Left ventricle myocardium superior (tissue), 1 donor: Measurements from ENCODE around the gene SENP1. TPM values are rescaled to one million over a fixed set of nuclear protein-coding genes. Genes with fewer than 3 reads are reported as not detected.

Source experiments
- ATAC-seq: fragments of 200-7000 bp; cut with Tn5 transposase; one replicate; pipeline ENCODE4 v1.9.1; 2020; ENCODE audit warnings: mild to moderate bottlenecking, moderate library complexity
- DNase-seq: peaks from one replicate; pipeline ENCODE4 v3.0.0-alpha.2; 2020
- intact Hi-C: fragments of 100-400 bp; cut with micrococcal nuclease; formaldehyde crosslinking; loops from one replicate; pipeline ENCODE4 v1.11.0; 2022
- total RNA-seq: library from RNA; stranded (reverse); fragmentation: NEBNext Ultra II Directional; extraction: Animal tissue kit (Norgen Biotek cat#: 25700); gene quantifications from one replicate; pipeline ENCODE4 v1.2.1, GENCODE V29; 2021
- donor health status: DM: no; HTN: yes; CAD: no; lungs with severe emphysema.

SENP1 gene
- total RNA-seq, 1 donor from 2014 or later = 7.6 TPM

DNA sequence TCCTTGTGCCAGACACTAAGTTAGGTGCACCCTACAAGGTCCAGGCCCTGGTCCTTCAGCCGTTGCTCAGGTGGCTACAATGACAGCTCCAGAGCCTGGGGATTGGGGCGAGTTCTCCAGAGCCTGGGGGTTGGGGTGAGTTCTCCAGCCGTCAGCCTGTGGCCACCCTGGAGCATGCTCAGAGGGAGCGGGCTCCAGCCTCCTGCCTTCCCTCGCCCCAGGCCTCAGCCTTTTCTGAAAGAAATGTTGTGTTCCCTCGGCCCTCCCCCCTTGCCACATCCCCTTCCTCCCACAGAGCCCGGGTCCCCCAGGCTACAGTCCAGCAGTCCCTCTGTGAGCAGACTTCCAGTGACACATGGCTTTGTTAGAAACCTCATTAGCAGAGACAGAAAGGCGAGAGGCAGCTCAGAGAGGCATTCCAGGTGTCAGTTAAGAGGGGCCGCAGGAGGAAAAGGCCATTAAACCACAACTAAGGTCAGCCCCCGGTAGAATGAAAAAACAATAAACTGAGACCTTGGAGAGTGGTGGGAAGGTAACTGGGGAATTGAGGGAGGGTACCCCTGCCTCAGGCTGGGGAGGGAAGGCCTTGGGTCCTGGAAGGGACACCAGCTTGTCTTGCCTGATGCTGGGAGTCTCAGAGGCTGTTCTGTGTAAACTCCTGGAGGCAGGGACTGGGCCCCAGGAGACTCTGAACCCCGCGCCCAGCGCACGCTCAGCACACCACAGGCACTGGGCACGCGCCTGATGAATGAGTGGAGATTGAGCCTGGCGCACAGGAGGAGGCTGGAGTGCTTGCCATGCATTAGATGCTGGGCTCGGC lies 78.5 kb downstream of the SENP1 start:
- no peak for DNase-seq
- no peak for ATAC-seq
- intact Hi-C loops = no loop called here

DNA sequence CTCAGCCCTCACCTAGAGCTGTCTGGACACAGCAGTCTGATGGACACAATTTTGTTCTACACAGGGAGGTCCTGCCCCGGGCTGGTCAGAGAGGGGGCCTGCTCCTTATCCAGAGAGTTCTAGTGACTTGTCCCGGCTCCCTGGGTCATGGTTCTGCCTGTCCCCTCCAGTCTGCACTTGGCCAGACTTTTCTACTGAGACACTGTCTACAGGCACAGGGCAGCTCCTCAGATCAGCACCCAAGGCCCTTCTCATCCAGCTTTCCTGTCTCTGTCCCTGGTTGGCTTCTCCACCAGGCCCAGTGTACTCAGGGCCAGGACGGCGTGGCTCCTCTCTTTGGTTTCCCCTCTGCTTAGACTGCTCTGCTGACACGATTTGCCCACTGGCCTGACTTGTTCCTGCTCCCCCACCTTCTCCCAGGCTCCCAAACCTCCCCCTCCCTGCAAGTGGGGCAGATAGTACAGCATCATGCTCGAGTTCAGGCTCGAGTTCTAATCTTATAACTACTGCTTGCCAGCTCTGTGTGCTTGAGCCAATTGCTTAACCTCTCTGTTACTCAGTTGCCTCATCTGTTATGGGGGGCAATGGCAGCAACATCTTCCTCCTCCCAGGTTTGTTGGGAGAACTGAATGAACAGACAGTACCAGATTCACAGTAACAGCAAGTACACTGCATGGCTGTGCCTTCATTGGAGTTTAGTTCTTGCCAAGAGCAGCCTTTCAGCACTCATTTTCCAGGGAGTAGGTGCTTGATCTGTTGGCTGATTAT lies 79.6 kb downstream of the SENP1 start:
- ATAC-seq (no peak), DNase-seq (no peak)
- intact Hi-C loops = no loop called here

DNA sequence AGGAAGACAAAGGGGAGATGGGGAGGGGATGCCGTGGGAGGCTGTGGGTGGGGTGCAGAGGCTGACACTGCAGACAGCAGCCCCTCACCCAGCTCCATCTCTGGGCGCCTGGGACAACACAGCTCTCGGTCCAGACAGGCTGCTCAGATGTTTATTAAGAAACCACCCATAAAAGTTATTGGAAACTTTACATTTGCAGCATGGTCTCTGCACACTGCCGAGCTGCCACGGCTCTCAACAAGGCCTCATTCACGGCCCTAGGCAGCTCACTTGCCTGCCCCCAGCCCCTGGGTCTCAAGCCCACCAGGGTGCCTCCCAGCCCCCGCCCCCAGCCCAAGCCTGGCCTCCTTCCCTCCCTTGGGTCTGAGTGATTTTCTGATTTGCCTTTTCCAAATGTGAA lies 80.6 kb downstream of the SENP1 start:
- DNase-seq = no peak
- no peak for ATAC-seq
- intact Hi-C loops = no loop called here

DNA sequence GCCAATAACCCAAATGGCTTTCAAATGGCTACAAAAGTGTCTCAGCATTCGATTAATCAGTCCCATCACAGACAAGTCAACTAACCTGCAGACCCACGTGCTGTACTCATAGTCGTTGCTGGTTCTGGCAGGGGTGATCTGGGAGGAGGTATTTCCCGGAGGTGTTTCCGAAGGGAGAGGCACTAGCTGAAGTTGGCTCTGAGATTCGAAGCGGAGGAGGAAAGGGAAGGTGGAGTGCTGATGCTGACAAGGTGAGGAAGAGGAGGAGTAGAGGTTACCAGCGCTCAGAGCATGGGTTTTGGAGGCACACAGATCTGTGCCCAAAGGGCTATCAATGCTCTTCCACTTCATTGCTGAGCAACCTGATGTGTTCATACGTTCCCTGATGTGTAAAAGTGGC lies 81.1 kb downstream of the SENP1 start:
- no peak for DNase-seq
- ATAC-seq = no peak
- intact Hi-C loops = no loop called here

DNA sequence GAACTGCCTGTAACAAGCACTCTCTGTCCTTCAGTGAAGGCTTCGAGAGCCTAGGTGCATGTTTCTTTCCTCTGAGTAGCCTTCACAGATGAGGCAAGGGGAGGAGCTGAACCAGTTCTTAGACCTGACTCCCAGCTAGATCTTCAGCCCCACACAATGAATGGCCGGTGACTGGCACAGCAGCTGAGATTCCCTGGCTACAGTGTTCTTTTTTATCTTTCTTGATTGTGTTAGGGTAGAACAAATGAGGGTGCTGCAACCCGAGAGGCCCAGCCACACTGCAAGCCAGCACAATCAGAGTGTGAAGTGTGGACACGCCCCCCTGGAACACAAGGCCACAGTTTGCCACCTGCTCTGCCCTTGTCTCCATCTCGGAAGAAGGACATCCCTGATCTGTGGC lies 82.5 kb downstream of the SENP1 start:
- DNase-seq = peak; percentile 77
- ATAC-seq = peak; percentile 95
- intact Hi-C loops = no loop called here

DNA sequence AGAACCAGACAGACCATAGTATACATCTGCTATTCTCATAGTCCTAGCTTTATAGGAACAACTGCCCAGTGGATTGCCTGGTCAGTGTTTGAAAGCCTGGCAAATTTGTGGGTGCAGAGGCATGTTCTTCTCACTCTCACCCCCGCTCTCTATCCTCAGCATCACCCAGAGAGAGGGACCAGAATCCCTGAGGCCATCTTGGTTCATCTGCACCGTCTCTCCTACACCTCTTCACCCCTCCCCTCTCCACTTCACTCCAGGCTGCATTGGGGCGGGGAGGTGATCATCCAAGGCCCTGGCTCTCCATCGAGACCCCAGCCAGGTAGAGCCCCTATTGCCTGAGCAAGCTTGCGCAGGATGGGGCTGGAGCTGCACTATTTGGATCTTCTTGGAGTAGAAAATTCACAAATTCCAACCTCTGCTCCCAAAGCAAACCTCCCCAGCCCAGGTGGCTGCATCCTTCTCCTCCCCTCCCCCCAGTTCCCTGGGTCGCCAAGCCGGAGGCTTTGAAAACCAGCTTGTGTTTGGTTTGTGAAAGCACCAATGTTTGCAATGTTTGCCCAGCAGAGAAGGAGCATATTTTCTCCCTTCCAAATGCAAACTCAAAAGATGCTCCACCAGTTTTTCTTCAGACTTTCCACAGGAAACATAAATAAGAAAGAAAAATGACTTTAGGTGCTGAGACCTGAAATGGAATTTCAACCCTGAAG lies 83.0 kb downstream of the SENP1 start:
- ATAC-seq (no peak), DNase-seq (no peak)
- intact Hi-C loops = no loop called here

DNA sequence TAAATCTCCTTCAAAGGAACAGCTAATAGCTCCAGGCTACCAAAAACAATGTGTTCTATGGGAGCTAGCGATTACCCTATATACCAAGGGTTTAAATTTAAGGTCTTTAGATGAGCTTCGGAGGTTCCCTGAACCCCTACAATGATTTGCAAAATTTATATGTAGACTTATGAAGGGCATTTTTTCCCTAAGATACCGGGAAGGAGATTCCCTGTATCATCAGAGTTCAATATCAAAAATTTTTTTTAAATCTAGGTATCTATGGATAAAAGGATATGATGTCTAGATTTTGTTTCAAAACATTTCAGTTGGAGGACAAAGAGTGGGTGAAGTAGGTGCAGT lies 83.7 kb downstream of the SENP1 start:
- ATAC-seq = no peak
- DNase-seq = no peak
- intact Hi-C loops = no loop called here

DNA sequence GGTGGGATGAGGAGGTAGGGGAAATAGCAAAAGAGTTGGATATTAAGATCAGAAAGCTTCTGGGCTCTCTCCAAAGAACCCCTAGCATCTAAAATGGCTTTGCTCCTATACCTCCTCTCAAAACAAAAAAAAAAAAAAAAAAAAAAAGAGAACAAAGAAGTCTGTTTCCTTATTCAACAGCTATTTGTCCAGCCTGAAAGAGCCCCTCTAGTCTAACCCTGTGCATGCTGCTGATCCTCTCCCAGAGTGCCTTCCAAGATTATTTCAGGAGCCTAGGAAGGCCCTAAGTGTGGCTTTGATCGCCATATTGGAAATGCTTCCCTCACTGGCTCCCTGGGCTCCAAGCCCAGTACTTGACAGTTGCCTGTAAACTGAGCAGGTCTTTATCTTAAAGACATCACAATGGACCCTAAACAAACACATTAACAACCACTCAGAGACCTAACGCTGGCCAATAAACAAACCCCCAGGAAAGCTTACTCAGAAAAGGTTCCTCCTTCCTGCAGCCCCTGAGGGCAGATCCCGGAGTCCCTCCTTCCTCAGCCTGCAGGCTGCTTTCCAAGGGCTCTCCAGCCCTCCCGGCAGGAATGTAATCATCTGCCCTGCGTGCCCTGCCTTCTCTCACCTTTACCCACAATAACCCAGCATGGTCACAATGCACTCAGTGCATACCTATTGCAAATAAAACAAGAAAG lies 84.2 kb downstream of the SENP1 start:
- ATAC-seq = peak; percentile 76
- intact Hi-C loops = no loop called here
- peak; percentile 47 for DNase-seq

DNA sequence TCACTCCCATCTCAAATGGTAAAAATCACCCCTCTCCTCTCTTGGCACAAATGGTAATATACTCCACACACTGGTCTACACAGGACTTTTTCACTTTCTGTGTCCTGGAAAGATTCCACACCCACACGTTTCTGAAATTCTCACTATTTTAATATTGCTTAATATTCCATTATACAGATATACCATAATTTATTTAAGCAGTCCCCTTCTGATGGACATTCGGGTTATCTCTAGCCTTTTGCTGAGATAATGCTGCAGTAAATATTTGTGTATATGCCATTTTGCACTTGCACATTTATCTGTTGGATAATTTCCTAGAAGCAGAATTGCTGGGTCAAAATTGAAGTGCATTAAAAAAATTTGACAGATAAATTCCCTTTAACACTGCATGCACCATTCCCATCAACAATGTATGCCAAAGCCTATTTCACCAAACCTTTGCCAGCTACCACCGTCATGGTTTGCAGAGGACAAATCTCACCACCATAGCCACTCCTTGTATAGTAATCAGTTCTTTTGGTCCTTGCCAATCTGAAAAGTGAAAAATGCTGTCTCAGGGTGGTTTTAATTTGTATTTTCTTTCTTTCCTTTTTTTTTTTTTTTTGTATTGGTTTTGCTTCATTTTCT lies 86.1 kb downstream of the SENP1 start:
- intact Hi-C loops = no loop called here
- DNase-seq (no peak), ATAC-seq (no peak)

DNA sequence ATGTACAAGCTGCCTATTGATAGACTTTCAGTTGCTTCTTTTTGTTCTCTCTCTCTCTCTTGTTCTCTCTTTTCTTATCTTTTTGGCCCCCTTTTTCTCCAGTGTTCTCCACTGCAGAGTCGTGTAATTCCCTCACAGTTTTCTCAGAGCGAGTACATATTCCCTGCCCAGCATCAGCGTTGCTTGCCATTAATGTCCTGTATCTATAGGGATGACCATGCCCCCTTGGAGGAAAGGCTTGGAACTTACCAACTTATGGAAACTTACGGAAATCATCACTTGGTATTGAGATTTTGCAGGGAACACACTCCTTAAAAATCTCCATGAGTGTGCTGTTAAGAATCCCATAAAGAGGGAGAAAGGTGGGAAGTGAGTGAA lies 87.3 kb downstream of the SENP1 start:
- ATAC-seq (no peak), DNase-seq (no peak)
- intact Hi-C loops = no loop called here

DNA sequence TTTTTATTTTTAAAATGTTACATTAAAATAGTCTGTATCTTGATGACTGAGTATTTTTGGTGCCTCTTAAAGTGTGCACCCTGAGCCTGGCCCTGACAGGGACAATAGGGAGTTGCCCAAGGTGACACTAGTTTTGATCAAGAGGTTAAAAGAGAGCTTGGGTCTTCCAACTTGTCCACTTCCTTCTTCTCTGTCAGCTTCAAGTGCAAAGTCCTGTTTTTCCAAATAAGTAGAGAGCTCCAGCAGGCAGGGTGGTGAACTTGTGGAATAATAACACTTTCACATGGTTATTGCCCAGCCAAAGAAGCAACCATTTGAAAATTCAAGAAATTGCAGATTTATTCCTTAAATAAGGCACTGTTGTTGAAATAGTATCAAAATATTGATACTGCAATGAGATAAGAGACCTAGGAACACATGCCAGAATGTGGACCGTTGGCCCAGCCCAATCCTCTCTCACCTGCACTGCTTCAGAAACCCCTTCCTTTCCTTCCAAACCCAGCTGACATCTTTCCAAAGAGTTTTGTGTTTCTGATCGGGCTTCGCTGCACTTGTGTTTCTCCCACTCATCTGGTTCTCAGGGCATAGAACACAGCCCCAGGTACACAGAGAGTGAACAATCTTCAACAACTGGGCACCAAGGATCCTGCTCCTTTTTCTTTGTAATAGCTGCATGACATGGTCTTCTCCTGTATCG lies 87.8 kb downstream of the SENP1 start:
- ATAC-seq (no peak), DNase-seq (no peak)
- intact Hi-C loops = no loop called here

DNA sequence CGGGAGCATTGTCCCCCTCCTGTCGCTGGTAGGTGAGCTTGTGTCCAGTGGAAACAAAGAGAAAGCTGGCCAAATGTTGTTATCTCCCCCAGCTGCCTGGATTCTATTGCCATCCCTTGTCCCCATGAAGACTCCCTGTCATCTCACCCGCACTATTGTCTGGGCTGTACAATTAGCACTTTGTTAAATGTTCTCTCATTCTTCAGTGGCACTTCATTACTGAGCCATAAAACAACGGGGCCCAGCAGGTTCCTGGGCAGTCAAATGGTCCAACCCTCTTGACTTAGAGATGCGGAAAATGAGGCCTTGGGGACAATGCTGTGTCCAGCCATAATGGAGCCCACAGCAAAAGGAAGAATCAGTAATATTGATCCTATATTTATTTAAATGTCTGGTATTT lies 88.4 kb downstream of the SENP1 start:
- intact Hi-C loops = no loop called here
- no peak for ATAC-seq

DNA sequence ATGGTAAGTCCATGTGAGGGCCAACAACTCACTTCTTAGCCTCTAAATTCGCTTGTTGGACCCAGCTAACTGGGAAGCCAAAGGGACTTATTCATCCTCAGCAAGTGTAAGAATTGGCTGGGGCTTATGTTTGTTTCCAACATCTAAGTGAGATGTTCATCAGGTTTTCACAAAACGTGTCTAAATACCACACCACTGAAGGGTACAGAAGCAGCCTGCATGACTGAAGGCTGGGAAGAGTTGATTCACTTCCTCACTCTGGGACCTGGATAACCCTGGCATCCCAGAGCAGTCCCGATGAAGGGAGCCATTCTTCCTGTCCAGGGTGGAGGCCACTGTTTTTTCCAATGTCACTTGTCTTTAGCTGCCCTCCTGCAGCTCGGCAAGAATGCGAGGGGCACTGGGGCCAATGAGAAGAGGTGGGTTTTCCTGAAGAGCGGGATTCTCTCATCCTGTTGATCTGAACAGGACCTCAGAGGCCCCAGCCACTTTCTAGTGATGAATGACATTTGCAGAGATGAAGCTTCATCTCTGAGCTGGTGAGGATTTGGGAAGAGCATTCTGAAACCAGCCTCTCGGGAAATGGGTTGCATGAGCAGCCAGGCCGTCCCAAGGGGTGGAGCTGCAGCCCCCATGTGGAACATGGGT lies 89.4 kb downstream of the SENP1 start:
- intact Hi-C loops = no loop called here
- no peak for DNase-seq
- no peak for ATAC-seq

More for the DNA sequence above, 88.4 kb downstream of the SENP1 start:
- DNase-seq = no peak

DNA sequence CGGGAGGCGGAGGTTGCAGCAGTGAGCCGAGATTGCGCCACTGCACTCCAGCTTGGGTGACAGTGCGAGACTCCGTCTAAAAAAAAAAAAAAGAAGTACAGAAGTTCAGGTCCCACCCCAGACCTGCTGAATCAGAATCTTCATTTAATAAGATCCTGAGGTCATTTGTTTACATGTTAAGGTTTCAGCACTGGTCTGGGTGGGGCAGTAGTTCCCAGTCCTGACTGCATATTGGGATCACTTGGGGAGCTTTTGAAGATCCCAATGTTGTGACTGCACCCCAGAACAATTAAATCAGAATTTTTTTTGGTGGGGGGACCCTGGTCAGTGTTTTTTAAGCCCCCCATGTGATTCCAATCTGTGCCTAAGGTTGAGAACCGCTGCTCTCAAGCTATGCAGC lies 89.9 kb downstream of the SENP1 start:
- DNase-seq (no peak), ATAC-seq (no peak)
- intact Hi-C loops = no loop called here

DNA sequence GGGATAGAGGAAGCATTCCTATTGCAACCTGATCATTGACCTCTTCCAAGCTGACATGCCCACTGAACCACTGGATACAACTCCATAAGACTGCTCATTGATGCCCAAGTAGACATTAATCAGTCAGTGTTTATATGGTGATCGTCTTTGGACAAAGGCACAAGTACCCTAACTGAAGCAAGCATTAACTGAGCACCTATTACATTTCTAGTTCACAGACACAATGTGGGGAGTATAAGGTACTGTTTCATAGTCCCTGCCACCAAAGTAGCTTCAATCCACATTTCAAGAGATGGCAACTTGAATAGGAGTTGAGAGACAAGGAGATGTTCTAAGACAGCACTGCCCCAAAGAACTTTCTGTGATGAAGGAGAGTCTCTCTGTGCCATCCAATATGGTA lies 90.8 kb downstream of the SENP1 start:
- no peak for DNase-seq
- no peak for ATAC-seq
- intact Hi-C loops = no loop called here

DNA sequence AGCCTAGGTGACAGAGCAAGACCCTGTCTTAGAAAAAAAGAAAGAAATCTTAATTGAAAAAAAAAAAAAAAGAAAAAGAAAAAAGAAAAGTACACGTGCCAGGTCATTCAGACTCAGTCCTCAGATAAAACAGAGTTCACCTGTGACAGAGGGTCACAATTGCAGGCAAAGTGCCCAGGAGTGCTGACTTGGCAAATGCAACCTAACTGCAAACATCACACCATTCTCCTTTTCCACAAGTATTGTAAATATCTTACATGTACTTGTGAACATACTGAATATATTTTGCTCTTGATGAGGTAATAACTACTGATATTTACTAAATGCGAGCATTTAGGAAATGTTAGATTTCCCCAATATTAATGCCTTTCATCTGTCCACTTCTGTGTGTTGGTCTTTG lies 92.6 kb downstream of the SENP1 start:
- DNase-seq (no peak), ATAC-seq (no peak)
- intact Hi-C loops = no loop called here

DNA sequence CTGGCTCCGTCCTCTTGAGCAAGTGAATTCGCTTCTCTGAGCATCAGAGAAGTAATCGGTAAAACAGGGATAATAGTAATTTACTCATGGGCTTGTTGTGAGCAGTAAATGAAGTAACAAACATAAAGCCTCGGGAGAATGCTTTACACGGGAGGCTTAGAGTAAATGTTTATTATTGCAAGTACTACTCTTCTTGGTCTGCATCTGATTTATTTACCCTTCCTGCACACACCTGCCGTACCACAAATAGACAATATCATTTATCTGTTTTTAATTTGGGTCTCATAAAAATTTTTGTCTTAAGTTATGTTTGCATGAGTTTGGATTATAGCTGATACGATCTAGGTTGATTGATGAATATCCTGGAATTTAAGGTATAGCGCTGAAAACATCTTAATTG lies 93.8 kb downstream of the SENP1 start:
- ATAC-seq = no peak
- intact Hi-C loops = no loop called here

DNA sequence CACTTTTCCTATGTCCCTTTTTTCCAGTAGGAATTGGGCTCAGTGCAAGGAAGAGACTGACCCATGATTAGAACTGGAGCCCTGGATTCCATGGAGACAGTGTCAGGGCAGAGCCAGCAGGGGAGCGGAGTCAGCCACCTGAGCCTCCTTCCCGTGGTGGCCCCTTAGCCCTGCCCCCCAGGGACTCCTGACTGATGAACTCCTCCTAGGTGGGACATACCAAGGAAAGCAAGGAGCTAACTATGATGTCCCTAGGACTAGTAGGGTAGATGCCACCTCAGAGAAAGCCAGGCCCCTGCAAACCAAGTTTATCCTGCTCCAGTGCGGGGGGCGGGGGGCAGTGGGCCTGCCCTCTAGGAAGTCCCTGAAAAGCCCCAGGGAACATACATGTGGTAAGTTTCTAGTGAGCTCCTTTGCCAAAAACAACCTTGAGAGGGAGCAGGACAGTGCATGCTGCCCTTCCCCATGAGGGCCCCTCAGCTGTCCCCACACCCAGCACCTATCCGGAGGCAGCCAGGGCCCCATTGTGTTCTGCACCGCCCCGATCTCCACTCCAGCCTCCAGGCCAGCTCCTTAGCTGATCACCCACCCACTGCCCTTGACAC lies 95.4 kb downstream of the SENP1 start:
- intact Hi-C loops = no loop called here
- no peak for DNase-seq
- ATAC-seq = no peak

More for the DNA sequence above, 93.8 kb downstream of the SENP1 start:
- DNase-seq = no peak
